Brain pericyte (primary cell): ENCODE results near the gene TPM2.

Experiments
- DNase-seq: peaks from one replicate; pipeline ENCODE4 v3.0.0-alpha.2; 2012; ENCODE audit warnings: low read depth, low spot score

The TPM2 gene

GRCh38 chr9:35718721-35719511 lies 29.2 kb upstream of the TPM2 start:
- DNase-seq: no peak

DNA sequence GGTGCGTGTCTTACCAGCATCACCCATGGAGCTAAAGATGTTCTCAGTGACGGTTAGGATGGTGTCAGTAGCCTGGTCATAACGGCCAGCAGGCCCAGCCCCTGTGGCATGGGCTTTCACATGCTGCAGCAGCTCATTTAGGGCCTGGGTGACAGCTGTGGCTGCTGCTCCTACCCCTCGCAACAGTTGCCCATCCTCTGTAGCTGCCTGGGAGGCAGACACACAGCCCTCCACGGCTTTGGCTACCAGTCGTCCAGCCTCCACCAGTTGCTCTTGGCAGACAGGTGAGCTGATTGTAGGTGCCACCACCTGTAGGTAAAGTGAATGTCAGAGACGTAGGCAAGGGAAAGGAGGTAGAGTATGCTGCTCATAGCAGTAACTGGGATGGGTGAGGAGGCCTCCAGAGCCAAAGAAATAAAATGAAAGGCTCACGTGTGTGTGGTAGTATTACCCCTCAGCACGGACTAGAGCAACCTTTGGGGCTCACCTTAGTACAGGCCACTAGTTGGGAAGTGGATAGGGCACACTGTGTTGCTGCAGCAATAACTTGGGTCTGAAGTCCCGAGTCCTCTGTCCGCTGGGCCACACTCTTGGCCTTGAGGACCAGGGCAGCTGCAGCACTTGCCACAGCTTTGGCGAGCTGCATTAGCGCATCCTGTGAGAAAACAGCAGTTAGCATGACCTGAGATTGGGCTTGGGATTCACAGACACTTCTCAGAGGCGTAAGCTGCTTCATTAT lies 27.6 kb upstream of the TPM2 start:
- DNase-seq: no peak

- no peak for DNase-seq
Measured at GRCh38 chr9:35716230-35716629, 26.5 kb upstream of the TPM2 start.

DNA sequence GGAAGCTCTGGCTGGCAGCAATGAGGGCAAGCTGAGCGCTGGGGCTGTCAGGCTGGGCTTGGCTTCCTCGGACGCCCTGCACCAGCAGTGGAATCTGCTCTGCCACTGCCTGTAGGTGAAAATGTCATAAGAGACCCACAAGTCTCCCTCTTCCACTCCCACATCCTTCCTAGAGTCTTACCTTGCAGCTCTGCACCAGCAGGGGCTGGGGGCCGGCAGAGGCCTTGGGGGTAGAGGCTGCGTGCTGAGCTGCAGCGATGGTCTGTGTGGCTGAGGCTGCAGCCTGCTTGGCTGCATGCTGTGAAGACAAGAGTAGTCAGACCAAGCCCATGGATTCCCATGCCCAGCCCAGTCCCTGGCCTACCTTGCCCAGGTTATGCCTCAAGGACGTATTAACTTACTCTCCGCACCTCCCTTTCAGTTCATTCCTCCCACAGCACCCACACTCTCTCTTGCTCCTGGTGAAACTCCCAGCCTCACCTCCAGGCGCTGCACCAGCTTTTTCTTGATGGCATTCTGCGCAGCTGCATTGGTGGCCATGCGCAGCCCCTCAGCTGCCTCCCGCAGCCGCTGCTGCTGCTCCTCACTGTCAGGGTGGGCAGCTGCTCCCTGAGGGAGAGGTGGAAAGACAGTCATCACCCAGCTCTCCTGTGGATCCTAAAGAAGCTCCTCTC lies 25.0 kb upstream of the TPM2 start:
- DNase-seq: no peak

GRCh38 chr9:35714123-35714522 lies 24.4 kb upstream of the TPM2 start:
- no peak for DNase-seq

GRCh38 chr9:35713578-35713977 lies 23.9 kb upstream of the TPM2 start:
- no peak for DNase-seq

DNA sequence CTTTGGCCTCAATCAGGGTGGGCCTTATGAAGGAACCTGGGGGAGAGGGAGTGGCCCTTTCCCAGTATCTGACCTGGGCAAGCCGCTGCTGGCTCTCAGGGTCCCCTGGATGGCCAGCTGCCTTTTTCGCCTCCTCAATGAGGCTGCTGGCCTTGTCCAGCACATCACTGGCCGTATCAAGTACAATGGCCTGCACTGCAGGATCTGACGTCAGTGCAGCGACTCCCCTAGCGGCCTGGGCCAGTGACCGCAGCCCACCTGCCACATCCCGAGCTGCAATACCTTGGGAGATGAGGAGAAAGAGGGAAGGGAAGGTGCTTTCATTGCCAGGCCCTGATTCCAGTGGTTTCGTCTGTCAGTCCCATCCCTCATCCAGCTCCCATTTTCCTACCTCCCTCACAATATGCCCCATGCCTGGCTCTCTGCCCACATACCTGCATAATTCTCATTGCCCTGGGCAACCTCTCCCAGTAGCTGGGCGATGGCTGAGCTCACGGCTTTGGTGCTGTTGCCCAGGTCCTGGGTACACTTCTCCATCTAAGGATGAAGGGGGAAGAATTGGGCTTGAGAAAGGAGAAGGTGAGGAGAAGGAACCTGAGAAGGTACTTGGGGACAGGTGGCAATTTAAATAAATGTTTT lies 23.2 kb upstream of the TPM2 start:
- no peak for DNase-seq

DNA sequence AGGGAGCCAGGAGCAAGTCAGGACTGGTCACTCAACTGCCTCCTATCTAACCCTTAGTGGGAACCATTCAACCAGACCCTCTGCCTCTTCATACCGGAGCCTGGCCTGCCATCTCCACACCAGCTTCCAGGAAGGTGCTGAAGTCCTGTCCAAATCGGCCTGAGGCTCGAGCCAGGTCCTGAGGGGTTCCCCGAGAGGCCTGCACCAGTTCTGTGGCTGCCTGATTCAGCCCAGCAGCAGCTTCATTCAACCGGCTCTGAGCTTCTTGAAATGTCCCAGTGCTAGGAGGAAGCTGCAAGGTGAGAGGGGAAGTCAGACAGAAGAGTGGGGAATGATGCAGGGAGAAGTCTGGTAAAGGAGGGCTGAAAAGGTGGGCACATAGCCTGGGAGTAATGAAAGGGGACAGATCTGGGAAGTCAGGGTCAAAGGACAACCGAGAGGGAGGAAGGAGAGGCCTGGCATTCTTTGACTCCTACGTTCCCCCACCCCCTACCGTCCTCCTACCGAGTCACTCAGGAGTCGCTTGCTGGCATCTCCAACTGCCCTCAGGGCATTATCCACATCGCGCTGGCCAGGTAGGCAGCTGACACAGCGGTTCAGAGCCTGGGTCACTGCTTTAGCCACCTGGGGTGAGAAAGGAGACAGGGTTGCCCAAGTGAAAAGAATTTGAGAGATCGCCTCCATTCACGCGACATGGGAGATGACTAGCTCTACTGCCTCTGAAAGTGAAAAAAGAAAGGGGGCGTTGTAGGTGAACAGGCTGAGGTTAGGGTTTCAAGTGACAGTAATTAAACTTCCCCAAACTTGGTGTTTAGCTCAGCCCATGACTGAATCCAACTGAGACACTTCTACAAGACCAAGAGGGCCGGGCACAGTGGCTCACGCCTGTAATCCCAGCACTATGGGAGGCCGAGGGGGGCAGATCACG lies 22.0 kb upstream of the TPM2 start:
- DNase-seq: no peak

- DNase-seq: no peak
Measured at GRCh38 chr9:35710818-35711500, 21.2 kb upstream of the TPM2 start.

DNA sequence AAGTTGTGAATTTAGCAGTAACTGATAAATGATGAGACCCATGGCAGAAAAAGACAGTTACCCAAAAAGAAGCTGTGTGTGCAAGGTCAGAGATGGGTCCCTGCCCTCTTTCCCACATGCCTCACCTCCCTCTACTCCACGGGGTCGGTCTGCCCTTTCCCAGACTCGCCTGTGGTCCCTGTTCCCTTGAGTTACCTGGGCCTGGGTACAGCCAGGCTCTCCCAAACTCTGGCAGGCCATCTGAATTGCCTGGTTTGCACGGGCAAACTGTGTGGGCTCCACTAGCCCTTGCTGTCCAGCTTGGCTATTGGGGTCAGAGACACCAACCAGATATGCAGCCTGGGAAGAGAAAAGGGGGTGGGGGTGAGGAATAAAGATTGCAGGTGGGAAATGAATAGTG lies 18.4 kb upstream of the TPM2 start:
- no peak for DNase-seq

- no peak for DNase-seq
Measured at GRCh38 chr9:35706951-35707350, 17.2 kb upstream of the TPM2 start.

GRCh38 chr9:35705836-35706430 lies 16.2 kb upstream of the TPM2 start:
- DNase-seq: no peak

GRCh38 chr9:35705372-35705771 lies 15.6 kb upstream of the TPM2 start:
- no peak for DNase-seq

DNA sequence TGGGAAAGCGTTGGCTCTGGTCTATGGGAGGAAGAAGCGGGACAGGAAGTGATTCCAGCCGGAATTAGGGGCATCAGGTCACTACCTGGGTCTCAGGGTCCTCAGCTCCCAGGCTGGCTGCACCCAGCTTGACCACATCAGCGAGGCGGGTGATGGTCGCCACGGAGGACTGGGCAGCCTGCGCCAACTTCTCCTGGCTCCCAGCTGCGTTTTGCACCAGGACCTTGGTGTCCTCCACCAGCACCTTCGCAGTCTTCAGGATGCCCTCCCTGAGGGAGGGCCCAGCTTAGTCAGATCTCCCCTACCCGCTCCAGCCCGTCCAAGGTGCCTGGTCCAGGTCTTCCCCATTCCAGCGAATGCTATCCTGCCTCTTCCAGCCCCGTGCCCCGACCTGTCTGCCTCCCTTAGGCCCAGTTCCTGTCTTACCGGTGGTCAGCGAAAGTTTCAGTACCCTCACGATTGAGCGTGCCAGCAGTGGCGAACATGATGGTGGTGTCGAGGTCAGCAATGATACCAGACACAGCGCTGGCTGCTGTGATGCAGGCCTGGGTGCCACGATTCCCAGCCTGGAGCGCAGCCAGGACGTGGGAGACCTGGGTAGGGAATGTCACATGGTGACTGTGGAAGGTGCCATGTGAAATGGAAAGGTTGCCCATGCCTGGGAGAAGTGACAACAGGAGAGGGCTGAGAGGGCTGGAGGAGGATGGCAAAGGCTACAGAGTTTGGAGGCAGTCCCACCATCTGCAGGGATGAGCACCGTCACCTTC lies 14.4 kb upstream of the TPM2 start:
- DNase-seq: no peak

- no peak for DNase-seq
Measured at GRCh38 chr9:35702696-35703095, 13.0 kb upstream of the TPM2 start.

- no peak for DNase-seq
Measured at GRCh38 chr9:35700942-35701341, 11.2 kb upstream of the TPM2 start.

DNA sequence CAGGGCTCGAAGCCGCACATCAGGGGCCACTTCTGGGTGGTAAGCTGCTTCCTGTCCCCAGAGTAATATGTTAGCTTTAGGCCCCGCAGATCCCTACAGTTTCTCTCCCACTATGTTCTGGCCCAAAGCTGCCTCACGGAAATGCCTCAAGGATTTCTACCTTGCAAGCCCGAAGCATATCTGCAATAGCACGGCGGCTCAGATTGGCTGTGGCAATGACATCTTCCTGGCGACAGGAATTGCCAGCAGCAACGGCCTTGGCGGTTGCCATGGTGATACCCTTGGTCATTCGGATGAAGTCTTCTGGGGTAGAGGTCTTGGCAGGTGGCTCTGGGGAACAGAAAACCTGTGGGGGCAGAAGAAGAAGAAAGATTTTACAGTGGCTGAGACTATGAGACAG lies 10.3 kb upstream of the TPM2 start:
- DNase-seq: no peak

DNA sequence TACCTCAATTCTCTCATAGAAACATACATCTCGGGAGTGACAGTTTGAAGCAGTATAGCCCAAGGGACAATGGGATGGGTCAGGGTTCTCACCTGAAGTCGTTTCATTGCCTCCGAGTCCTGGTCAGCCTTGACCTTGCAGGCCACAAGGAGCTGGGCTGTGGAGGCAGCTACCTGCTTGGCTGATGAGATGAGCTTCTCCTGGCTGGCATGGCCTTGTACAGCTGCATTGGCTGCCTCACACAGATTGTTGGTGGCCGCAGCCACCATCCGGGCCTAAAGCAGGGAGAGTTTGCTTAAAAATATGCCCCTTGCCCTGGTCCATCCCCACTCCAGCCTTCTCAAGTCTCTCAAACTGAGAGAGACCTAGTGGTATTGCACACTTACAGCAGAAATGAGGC lies 8.5 kb upstream of the TPM2 start:
- no peak for DNase-seq

- no peak for DNase-seq
Measured at GRCh38 chr9:35697486-35697885, 7.8 kb upstream of the TPM2 start.
